Medulla oblongata (tissue), 1 donor: ENCODE results near the gene GPR183.
A peak's percentile ranks its signal among the peaks of the same experiment; 100 is the strongest.

Experiments
- DNase-seq: peaks from one replicate; pipeline ENCODE4 v3.0.0-alpha.2; 2015; ENCODE audit errors: extremely low spot score

The GPR183 gene

GRCh38 chr13:99294958-99295357 lies 12.2 kb downstream of the GPR183 start:
- DNase-seq, result no peak

GRCh38 chr13:99294198-99294597 lies 13.0 kb downstream of the GPR183 start:
- DNase-seq, result no peak

DNA sequence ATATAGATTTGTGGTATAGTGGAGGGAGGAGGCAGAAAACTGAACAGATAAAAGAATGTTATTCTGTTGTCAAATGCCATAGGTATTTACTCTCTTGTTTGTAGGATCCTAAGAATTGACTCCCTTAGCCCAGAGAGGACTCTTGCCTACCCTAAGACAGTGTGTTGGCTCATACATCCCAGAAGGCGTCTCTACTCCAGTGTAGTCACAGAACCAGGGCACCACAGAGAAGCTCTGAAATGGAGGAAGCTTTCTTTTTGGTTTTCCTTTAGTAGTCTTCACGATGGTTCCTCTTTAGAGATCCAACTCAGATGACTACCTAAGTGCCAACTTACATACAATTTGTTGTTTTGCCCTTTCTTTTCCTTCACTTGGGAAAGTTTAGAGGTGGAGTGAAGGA lies 14.0 kb downstream of the GPR183 start:
- no peak for DNase-seq

GRCh38 chr13:99290894-99291293 lies 16.3 kb downstream of the GPR183 start:
- DNase-seq, result no peak

- no peak for DNase-seq
Measured at GRCh38 chr13:99289674-99290337, 17.4 kb downstream of the GPR183 start.

- peak; percentile 54 for DNase-seq
Measured at GRCh38 chr13:99289271-99289670, 17.9 kb downstream of the GPR183 start.

DNA sequence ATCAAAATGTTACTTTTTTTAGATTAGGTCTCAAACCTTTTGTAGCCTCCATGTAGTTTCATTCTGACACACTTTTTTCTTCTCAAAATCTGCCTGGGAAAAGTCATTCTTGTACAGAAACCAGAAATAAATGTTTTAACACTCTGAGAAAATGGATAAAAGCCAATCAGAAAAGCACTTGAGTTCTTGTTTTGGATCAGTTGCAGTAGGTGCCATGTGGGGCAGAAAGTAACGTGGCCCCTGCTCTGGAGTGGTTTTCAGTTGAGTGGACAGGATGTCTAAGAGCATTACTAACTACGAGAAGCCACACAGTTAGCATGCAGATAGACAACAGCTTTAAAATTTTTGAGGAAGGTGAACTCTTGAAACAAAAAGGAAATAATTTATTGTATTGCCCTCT lies 19.1 kb downstream of the GPR183 start:
- peak; percentile 54 for DNase-seq

GRCh38 chr13:99287551-99287950 lies 19.6 kb downstream of the GPR183 start:
- DNase-seq, result no peak

- no peak for DNase-seq
Measured at GRCh38 chr13:99285432-99286182, 21.6 kb downstream of the GPR183 start.

DNA sequence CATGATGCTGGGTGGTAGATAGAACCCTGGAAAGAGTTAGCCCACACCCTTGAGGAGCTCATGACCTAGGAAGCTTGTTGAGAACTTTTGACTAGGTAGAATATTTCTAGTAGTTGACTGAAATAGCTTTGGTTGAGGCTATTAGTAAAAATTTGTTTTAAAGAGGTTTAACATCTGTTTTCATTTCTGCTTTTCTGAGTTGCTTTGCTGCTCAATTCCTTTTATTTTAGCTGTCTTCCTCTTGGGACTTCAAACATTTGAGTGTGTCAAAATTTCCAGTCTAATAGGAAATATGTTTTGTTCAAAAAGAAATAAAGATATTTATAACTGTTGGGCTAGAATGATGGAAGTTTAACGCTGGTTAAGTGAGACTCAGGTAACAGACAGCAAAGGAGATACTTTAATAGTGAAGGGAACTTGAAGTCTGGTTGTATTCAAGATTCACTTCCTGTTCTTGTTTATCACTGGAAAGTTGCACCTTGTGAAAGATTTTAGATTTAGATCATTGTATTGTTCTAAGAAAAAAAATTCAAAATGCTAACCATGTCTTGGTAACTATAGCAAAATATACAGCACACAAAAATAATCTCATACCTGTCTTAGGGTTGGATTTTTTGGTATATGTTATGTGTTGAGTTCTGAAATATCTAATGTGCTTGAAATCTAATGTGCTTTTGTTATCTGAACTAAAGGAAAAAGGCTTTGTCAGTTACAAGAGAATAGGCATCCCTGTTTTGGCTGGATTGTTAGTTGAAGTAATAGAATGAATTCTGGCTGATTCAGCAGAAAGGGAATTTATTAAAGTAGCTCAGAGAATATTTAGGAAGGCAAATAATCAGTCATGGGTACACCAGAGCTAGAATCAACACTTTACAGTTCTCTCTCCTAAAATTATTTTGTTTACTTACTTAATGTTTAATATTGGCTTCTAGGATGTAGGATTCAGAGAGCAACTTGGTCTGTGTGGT lies 24.7 kb downstream of the GPR183 start:
- DNase-seq, result peak; percentile 42

DNA sequence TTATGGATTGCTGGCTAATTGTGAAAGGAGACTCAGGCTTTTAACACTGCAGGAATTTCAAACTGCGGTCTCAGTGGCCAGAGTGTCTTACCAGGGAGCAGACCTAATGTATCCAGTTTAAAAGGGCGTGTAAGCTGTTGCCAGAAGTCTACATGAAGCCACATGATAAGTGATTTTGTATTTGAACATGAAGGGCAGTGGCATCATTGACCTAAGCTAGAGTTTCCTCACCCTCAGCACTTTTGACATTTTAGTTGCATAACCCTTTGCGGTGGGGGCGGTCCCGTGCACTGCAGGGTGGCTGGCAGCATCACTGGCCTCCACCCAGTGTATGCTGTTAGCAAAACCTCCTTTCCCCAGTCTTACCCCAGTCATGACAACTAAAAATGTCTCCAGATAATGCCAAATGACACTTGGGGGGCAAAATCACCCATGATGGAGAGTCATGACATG lies 25.4 kb downstream of the GPR183 start:
- DNase-seq, result no peak

GRCh38 chr13:99280166-99280565 lies 27.0 kb downstream of the GPR183 start:
- DNase-seq, result no peak

DNA sequence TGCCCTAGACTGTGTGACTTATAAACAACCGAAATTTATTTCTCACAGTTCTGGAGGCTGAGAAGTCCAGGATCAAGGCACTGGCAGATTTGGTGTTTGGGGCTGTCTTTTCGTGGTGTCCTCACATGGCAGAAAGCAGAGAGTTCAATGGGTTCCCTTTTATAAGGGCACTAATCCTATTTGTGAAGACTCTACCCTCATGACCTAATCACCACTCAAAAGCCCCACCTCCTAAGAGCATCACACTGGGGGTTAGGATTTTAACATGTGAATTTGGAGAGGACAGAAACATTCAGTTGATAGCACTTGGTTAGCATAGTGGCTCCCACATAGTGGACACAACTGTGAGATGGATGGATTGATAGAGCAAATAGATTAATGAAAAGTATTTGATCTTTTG lies 27.6 kb downstream of the GPR183 start:
- no peak for DNase-seq

DNA sequence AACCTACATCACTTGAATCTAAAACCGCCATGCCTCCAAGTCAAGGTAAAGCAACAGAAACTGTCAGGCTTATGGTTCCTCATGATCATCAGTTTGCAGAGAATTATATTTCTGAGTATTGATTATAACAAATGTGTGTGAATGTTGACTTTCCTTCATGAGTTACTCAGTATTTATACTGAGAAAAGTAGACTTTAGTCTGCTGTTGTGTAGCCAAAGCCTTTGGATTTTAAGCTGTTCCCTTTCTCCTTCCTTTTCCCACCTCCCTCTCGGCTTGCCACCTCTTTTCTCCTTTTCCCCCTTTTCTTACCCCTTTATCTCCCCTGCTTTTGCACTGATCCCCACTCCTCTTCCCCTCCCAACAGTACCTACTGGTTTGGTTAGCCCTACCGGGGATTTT lies 28.4 kb downstream of the GPR183 start:
- no peak for DNase-seq

DNA sequence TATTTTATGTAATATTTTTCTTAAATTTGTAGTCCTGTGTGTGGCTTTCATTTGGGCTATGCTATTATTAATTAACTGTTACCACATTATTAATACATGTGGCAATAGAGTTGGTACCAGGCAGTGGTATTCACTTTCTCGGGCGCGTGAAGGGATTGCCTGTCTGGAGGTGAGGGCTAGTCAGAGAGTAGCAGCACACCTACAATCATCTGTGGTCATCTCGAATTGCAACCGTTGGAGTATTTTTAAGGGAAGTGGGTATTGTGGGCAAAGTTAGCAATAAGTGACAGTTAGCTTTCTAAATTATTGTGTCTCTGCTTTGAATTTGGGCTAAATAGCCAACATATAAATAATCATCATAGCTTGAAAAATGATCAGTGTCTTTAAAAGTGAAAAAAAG lies 29.0 kb downstream of the GPR183 start:
- no peak for DNase-seq

GRCh38 chr13:99277629-99278028 lies 29.6 kb downstream of the GPR183 start:
- DNase-seq, result no peak

GRCh38 chr13:99276706-99277105 lies 30.5 kb downstream of the GPR183 start:
- no peak for DNase-seq

GRCh38 chr13:99275093-99275469 lies 32.1 kb downstream of the GPR183 start:
- DNase-seq, result no peak

DNA sequence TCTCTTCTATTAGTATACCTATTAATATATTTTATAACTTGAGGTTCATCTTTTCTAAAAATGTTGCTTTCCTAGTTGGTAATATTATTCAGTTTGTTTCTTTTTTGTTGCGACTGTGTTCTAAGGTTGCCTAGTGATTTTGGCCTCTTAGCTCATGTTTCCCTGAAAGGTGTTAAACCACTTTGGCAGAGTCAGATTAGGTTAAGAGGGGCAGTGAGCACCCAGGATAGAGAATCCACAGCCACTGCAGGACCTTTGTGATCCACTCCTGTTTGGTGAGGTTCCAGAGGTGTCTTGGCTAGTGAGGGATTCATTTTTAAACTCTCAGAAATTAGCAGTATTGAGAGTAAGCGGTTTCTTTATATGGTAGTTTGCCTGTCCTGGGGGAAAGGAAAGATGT lies 34.1 kb downstream of the GPR183 start:
- no peak for DNase-seq

GRCh38 chr13:99272481-99272880 lies 34.7 kb downstream of the GPR183 start:
- DNase-seq, result no peak

DNA sequence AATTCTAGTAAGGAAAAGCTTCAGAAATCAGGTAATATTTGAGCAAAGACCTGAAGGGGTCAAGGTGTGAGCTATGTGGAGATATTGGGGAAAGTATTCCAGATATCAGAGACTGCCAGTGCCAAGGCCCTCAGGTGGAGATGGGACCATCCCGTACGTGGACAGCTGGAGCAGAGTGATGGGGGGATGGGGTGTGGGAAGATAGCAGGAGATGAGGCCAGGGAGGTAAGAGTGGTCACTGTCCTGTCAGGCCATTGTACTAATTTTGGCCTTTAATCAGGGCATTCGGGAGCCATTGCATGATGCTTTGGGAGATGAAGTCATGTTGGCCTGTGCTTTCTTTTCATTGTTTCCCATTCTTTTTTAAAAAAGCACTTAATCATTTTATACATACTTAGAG lies 36.0 kb downstream of the GPR183 start:
- DNase-seq, result no peak

DNA sequence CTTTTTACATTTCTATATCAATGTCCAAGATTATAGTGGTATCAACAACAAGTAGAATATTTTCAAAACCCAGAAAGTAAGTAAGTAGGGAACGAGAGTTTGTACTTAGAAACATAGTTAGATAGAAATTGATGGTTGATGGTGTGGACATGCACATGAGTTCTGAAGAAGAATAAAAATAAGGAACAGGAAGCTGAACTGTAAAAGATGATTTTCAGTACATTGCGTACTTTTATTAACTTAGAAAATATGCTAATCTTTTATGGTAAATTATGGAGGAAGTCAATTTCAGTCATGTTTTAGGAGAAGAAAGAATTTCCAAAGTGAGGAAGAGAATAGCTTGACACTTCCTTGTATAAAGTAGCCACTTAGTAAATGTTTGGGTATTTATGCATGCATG lies 36.7 kb downstream of the GPR183 start:
- DNase-seq, result no peak
